Loucy (cell line): ENCODE results near the gene PLXDC1.
A peak's percentile ranks its signal among the peaks of the same experiment; 100 is the strongest.

Experiments
- EZH2phosphoT487 ChIP-seq: fragments of 200-600 bp; IDR thresholded peaks from 2 replicates; pipeline ENCODE4 v1.6.1; 2018; ENCODE audit warnings: antibody characterized with exemption, mild to moderate bottlenecking, moderate library complexity, borderline replicate concordance
- TF ChIP-seq, protein P1 (sequence below): fragments of 200-600 bp; sonication (generic); conservative IDR thresholded peaks from 2 replicates; pipeline ENCODE4 v1.5.1; 2014; ENCODE audit warnings: mild to moderate bottlenecking, antibody characterized with exemption, low read length

DNA sequence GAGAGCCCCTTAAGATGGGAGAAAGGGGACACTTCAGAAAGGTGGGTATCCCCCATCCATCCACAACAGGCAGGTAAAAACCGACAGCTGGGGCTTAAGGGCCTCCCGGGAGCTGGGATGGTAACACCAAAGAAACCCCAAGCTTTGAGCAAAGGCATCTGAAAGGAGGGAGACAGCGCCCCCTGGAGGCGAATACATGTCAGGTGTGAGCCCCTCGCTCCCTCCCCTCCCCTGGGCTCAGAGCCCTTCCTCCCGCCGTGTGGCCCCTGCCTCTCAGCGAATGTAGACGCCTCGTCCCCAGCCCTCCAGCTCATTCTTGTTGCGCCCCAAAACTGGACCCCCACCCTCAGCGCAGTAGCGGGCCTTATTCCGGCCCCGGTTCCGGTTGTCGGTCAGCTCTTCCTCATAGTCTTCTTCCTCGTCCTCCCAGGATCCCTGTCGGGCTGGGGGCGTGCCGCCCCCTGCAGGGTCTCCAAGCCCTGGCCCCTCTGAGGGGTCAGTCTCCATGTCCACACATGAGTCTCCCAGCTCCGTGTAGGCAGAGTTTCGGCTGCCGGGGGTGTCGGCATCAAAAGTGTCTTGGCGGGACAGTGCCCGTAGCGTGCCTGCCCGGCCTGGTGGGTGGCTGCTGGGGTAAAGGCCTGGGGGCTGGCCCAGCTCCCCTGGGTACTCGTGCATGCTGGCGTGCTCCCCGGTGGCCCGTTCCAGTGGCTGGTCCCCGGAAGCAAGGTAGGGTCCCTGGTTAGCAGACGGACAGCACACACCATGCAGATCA lies 23.7 kb upstream of the PLXDC1 start:
- TF ChIP-seq EZH2phosphoT487: no peak
- TF ChIP-seq, protein P1, sequence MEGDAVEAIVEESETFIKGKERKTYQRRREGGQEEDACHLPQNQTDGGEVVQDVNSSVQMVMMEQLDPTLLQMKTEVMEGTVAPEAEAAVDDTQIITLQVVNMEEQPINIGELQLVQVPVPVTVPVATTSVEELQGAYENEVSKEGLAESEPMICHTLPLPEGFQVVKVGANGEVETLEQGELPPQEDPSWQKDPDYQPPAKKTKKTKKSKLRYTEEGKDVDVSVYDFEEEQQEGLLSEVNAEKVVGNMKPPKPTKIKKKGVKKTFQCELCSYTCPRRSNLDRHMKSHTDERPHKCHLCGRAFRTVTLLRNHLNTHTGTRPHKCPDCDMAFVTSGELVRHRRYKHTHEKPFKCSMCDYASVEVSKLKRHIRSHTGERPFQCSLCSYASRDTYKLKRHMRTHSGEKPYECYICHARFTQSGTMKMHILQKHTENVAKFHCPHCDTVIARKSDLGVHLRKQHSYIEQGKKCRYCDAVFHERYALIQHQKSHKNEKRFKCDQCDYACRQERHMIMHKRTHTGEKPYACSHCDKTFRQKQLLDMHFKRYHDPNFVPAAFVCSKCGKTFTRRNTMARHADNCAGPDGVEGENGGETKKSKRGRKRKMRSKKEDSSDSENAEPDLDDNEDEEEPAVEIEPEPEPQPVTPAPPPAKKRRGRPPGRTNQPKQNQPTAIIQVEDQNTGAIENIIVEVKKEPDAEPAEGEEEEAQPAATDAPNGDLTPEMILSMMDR: peak; percentile 85
